Measurements from ENCODE around the gene SNX24. TPM values are rescaled to one million over a fixed set of nuclear protein-coding genes. Genes with fewer than 3 reads are reported as not detected.
A peak's percentile ranks its signal among the peaks of the same experiment; 100 is the strongest.

Gene SNX24
- polyA plus RNA-seq, 1 experiment: 14.8 TPM

DNA sequence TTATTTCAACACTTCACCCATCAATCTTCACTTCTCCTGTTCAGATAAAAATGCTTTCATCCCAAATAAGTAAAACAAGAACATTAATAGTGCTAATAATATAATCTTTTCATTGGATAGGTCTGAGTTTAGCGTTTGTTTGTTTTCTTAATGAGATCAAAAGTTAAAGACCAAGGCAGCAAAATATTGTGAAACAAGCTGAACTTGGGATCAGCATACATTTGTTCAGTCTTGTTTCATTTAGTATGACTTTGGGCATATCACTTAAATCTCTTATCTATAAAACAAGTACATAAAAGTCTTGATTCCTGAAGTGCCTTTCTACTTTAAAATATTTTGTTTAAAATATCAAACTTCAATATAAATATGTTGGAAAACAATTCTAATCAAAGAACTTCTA lies 13.4 kb upstream of the SNX24 start:
- ChIA-PET CTCF (no interaction called here), POLR2A (no interaction called here)
- Histone ChIP-seq H3K27ac (ENCODE audit: low read depth, low read length) (no peak overlapping the region), H3K4me3 (ENCODE audit: low read depth, low read length) (no peak overlapping the region), H3K9me3 (ENCODE audit: control insufficient read depth, insufficient read depth, low read length) (no peaks in the 10 kb centered on the region), H3K27me3 (ENCODE audit: control insufficient read depth, insufficient read depth, low read length) (no peaks in the 10 kb centered on the region)
- TF ChIP-seq, protein P1, sequence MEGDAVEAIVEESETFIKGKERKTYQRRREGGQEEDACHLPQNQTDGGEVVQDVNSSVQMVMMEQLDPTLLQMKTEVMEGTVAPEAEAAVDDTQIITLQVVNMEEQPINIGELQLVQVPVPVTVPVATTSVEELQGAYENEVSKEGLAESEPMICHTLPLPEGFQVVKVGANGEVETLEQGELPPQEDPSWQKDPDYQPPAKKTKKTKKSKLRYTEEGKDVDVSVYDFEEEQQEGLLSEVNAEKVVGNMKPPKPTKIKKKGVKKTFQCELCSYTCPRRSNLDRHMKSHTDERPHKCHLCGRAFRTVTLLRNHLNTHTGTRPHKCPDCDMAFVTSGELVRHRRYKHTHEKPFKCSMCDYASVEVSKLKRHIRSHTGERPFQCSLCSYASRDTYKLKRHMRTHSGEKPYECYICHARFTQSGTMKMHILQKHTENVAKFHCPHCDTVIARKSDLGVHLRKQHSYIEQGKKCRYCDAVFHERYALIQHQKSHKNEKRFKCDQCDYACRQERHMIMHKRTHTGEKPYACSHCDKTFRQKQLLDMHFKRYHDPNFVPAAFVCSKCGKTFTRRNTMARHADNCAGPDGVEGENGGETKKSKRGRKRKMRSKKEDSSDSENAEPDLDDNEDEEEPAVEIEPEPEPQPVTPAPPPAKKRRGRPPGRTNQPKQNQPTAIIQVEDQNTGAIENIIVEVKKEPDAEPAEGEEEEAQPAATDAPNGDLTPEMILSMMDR (IDR thresholded peaks at IDR 0.05; ENCODE audit: low read depth, low read length): no peak
- no peak for DNase-seq (ENCODE audit: low read depth, low spot score)

DNA sequence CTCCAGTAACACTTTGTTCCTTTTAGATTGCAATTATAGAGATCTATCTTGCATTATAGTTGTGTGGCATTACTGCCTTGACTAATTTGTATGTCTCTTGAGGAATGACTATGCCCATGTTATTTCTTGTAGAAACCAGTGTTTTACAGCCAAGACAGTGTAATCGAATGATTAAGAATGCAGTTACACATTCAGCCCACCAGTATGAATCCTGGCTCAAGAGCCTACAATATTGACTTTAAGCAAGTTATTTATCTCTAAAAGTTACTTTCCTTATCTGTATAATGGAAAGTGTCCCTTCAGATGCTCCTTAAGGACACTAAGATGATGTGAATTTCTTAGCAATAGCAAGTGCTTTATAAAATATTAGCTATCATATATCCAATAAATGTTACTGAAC lies 9.7 kb upstream of the SNX24 start:
- POLR2A ChIA-PET: no interaction called here
- Histone ChIP-seq H3K27me3 (ENCODE audit: control insufficient read depth, insufficient read depth, low read length) (no peaks in the 10 kb centered on the region), H3K27ac (ENCODE audit: low read depth, low read length) (no peak overlapping the region), H3K4me3 (ENCODE audit: low read depth, low read length) (no peak overlapping the region), H3K9me3 (ENCODE audit: control insufficient read depth, insufficient read depth, low read length) (no peaks in the 10 kb centered on the region)
- CTCF ChIA-PET: no interaction called here
- DNase-seq (ENCODE audit: low read depth, low spot score): no peak
- TF ChIP-seq, protein P1 (IDR thresholded peaks at IDR 0.05; ENCODE audit: low read depth, low read length): 0 out of 2 replicates have a peak, but pooled peaks have one; percentile 10

DNA sequence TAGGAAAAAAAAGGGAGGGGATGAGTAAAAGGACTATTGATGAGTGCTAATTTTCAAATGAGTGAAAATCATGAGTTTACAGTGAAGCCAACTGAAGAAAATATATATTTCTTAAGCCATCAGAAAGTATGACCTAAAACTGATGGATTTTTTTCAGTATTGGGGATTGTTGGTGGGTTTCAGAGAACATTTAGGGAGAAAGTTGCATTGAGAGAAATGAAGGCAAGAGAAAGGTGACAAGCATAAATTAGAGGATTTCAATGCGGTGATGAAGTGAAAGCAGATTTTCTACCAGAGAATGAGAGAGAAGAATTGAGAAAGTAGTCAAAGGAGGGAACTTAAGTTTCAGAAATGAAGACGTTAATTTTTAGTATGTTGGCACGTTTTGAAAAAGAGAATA lies 8.5 kb upstream of the SNX24 start:
- H3K9me3 ChIP-seq (ENCODE audit: control insufficient read depth, insufficient read depth, low read length): no peaks in the 10 kb centered on the region
- ChIA-PET POLR2A (no interaction called here), CTCF (no interaction called here)
- H3K4me3 ChIP-seq (ENCODE audit: low read depth, low read length): no peak overlapping the region
- no peak for DNase-seq (ENCODE audit: low read depth, low spot score)
- TF ChIP-seq, protein P1 (IDR thresholded peaks at IDR 0.05; ENCODE audit: low read depth, low read length): no peak
- no peak overlapping the region for H3K27ac ChIP-seq (ENCODE audit: low read depth, low read length)
- H3K27me3 ChIP-seq (ENCODE audit: control insufficient read depth, insufficient read depth, low read length): no peaks in the 10 kb centered on the region

DNA sequence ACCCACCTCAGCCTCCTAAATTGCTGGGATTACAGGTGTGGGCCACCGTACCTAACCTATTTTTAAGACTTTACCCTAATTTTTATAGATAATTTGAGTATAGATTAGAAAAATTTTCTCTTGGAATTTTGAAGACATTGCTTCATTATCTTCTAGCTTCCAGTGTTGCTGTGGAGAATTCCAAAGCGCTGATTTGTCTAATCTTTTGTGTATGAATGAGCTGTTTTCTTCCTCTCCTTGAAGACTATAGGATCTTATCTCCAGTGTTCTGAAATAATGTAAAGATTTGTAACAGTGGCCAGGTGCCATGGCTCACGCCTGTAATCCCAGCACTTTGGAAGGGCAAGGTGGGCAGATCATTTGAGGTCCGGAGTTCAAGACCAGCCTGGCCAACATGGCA lies 5.7 kb upstream of the SNX24 start:
- POLR2A ChIA-PET: interaction anchor here (0.6 kb wide), 1 partner anchor 254 kb away, joined by 5 read pairs; no protein-coding TSS in a partner anchor
- Histone ChIP-seq H3K27ac (ENCODE audit: low read depth, low read length) (no peak overlapping the region), H3K9me3 (ENCODE audit: control insufficient read depth, insufficient read depth, low read length) (no peaks in the 10 kb centered on the region), H3K4me3 (ENCODE audit: low read depth, low read length) (no peak overlapping the region), H3K27me3 (ENCODE audit: control insufficient read depth, insufficient read depth, low read length) (no peaks in the 10 kb centered on the region)
- no peak for DNase-seq (ENCODE audit: low read depth, low spot score)
- TF ChIP-seq, protein P1 (IDR thresholded peaks at IDR 0.05; ENCODE audit: low read depth, low read length): no peak
- CTCF ChIA-PET: no interaction called here

DNA sequence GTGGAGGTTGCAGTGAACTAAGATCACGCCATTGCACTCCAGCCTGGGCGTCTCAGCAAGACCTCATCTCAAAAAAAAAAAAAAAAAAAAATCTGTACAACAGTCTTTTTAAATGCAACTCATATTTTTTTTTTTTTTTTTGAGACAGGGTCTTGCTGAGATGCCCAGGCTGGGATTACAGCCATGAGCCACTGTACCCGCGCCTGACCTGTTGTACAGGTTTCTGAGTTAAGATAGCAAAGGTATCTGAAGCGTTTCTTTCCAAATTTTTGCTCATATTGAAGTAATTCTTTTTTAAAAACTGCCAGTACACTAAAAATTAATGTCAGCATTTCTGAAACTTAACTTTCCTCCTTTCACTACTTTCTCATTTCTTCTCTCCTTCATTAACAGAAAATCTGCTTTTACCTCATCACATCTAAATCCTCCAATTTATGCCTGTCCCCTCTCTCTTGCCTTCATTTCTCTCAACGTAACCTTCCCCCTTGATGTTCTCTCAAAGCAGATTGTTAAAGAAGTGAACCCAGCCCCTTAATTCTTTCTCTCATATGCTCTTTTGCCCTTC lies 3.3 kb upstream of the SNX24 start:
- TF ChIP-seq, protein P1 (IDR thresholded peaks at IDR 0.05; ENCODE audit: low read depth, low read length): no peak
- no peak for DNase-seq (ENCODE audit: low read depth, low spot score)
- POLR2A ChIA-PET: no interaction called here
- H3K27ac ChIP-seq (ENCODE audit: low read depth, low read length): no peak overlapping the region
- no peaks in the 10 kb centered on the region for H3K27me3 ChIP-seq (ENCODE audit: control insufficient read depth, insufficient read depth, low read length)
- no peaks in the 10 kb centered on the region; the same call in 1 of the 2 replicates for H3K9me3 ChIP-seq (ENCODE audit: control insufficient read depth, insufficient read depth, low read length)
- CTCF ChIA-PET: no interaction called here
- no peak overlapping the region for H3K4me3 ChIP-seq (ENCODE audit: low read depth, low read length)
